Measurements from ENCODE around the gene ORAI3.

Gene ORAI3

GRCh38 chr16:30948667-30949649, at the start of gene ORAI3:
ORAI3 (plus strand) TSS chr16:30949068; CDS start chr16:30949290, 222 bp downstream.
- DNase-seq (ENCODE audit: low read depth in 3 of 3): no peak

GRCh38 chr16:30899794-30900193, 49.1 kb upstream of the ORAI3 start:
- DNase-seq (ENCODE audit: low read depth in 3 of 3): no peak

- DNase-seq (ENCODE audit: low read depth in 3 of 3): no peak
Measured at GRCh38 chr16:30900588-30900987, 48.3 kb upstream of the ORAI3 start.

GRCh38 chr16:30901201-30902028, 47.5 kb upstream of the ORAI3 start:
- DNase-seq (ENCODE audit: low read depth in 3 of 3): no peak

- peak in 1 of 3 experiments; percentile 54 for DNase-seq (ENCODE audit: low read depth in 3 of 3)
Measured at GRCh38 chr16:30902029-30902972, 46.6 kb upstream of the ORAI3 start.

GRCh38 chr16:30903002-30903401, 45.9 kb upstream of the ORAI3 start:
- no peak for DNase-seq (ENCODE audit: low read depth in 3 of 3)

- DNase-seq (ENCODE audit: low read depth in 3 of 3): no peak
Measured at GRCh38 chr16:30903596-30903995, 45.3 kb upstream of the ORAI3 start.

- no peak for DNase-seq (ENCODE audit: low read depth in 3 of 3)
Measured at GRCh38 chr16:30904114-30904780, 44.6 kb upstream of the ORAI3 start.

GRCh38 chr16:30907064-30907463, 41.8 kb upstream of the ORAI3 start:
- DNase-seq (ENCODE audit: low read depth in 3 of 3): no peak

GRCh38 chr16:30910427-30911029, 38.3 kb upstream of the ORAI3 start:
- DNase-seq (ENCODE audit: low read depth in 3 of 3): no peak

GRCh38 chr16:30912794-30913412, 36.0 kb upstream of the ORAI3 start:
- DNase-seq (ENCODE audit: low read depth in 3 of 3): no peak

GRCh38 chr16:30914830-30915229, 34.0 kb upstream of the ORAI3 start:
- no peak for DNase-seq (ENCODE audit: low read depth in 3 of 3)

GRCh38 chr16:30918614-30919013, 30.3 kb upstream of the ORAI3 start:
- DNase-seq (ENCODE audit: low read depth in 3 of 3): no peak

GRCh38 chr16:30920891-30921290, 28.0 kb upstream of the ORAI3 start:
- DNase-seq (ENCODE audit: low read depth in 3 of 3): no peak

GRCh38 chr16:30921459-30921747, 27.5 kb upstream of the ORAI3 start:
- no peak for DNase-seq (ENCODE audit: low read depth in 3 of 3)

GRCh38 chr16:30921748-30922419, 27.0 kb upstream of the ORAI3 start:
- peak; percentile 78 to 79 (median 79) for DNase-seq (ENCODE audit: low read depth in 3 of 3)

GRCh38 chr16:30922420-30922959, 26.4 kb upstream of the ORAI3 start:
- peak; percentile 98 to 99 (median 99) for DNase-seq (ENCODE audit: low read depth in 3 of 3)

GRCh38 chr16:30922960-30923535, 25.8 kb upstream of the ORAI3 start:
- DNase-seq (ENCODE audit: low read depth in 3 of 3): peak; percentile 82 to 91 (median 91)

GRCh38 chr16:30923554-30924075, 25.3 kb upstream of the ORAI3 start, which contains the start of gene FBXL19:
FBXL19 (plus strand) TSS chr16:30923572; CDS start chr16:30925755, 2,183 bp downstream.
- DNase-seq (ENCODE audit: low read depth in 3 of 3): peak in 1 of 3 experiments; percentile 37
